GM10266 (cell line): ENCODE measurements around the gene SMARCD1.

Experiments used
- DNase-seq: peaks from one replicate; pipeline ENCODE4 v3.0.0; 2012; ENCODE audit errors: extremely low spot score
- CTCF ChIP-seq: IDR thresholded peaks from 2 replicates; pipeline ENCODE4 v1.5.1; 2012; ENCODE audit warnings: mild to moderate bottlenecking, low read depth; ENCODE audit not compliant: control insufficient read depth, insufficient read depth; ENCODE audit errors: missing control alignments

SMARCD1 gene

GRCh38 chr12:50042693-50043092 lies 42.4 kb upstream of the SMARCD1 start:
- DNase-seq: no peak
- TF ChIP-seq CTCF: no peak

- TF ChIP-seq CTCF: no peak
- no peak for DNase-seq
These were observed 41.8 kb upstream of the SMARCD1 start for GRCh38 chr12:50043308-50043707.

GRCh38 chr12:50043854-50044253 lies 41.3 kb upstream of the SMARCD1 start:
- no peak for DNase-seq
- TF ChIP-seq CTCF: no peak

GRCh38 chr12:50047693-50048250 lies 37.4 kb upstream of the SMARCD1 start:
- no peak for TF ChIP-seq CTCF
- DNase-seq: no peak

GRCh38 chr12:50049254-50050118 lies 35.7 kb upstream of the SMARCD1 start:
- DNase-seq: no peak
- TF ChIP-seq CTCF: no peak

GRCh38 chr12:50050119-50050385 lies 35.1 kb upstream of the SMARCD1 start:
- TF ChIP-seq CTCF: no peak
- no peak for DNase-seq

- DNase-seq: no peak
- no peak for TF ChIP-seq CTCF
These were observed 34.6 kb upstream of the SMARCD1 start for GRCh38 chr12:50050410-50051098.
